Left forelimb (tissue), 1 donor: ENCODE measurements around the gene DYRK1A.
"Not testable (repeated sequence)": the region's sequence is repeated elsewhere in the genome, so short reads cannot be mapped to it uniquely, and the experiment has no call there.

Experiments
- DNase-seq: peaks from one replicate; pipeline ENCODE4 v3.0.0-alpha.2; 2018; ENCODE audit warnings: low spot score

DYRK1A gene

DNA sequence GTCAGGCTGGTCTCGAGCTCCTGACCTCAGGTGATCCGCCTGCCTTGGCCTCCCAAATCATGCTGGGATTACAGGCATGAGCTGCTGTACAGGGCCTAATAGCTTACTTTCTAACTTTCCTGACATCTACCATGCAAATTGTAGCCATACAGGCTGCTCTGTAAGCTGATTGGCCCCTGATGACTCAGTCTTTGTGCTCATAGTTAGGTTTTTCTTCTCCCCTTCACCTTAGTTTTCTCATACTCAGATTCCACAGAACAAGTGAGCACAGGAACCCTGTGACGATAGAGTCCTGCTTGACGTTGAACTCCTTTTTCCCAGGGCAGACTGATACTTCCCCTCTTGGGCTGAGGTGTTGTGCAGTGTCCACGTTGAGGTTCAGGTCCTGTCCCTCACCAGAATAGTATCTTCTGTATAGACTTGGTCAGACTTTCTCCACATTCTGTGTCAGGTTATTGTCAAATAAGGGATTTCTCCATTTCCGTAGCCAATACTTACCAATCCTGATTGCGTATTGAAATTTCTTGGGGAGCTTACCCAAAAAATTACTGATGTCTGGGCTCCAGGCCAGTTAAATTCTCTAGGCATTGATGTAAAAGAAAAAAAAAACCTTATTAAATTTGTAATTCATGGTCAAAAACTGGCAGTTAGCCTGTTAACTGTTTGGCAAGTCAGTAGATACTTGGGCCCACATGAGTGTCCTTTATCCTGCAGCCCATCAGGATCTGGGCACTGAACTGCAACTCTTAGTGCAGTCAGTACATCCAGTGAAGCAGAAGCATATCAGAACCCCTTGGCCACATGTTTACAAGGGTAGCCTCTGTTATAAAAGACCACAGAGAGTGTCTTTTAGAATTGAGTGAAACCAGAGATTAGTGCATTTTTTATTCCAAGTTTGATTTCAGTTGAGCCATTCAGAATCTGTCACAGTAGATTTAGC, 118.2 kb downstream of the DYRK1A start:
- DNase-seq = no peak

DNA sequence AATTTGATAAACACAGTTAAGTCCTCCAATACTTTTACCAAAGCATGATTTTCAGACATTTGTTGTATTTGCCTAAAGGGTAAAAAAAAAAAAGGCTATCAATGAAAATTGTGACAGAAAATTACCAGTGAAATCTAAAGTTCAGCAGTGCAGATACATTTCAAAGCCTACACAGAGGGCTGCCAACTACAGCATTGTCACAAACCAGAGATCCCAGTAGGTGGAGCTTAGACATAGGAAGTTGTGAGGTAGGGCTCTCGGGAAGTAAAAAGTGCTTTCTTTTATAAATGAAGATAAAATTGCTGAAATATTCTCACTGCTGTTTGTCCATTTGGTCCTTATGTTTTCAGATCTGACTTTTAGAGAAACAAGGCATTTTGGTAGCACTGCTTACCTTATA, 123.0 kb downstream of the DYRK1A start:
- DNase-seq = no peak

DNA sequence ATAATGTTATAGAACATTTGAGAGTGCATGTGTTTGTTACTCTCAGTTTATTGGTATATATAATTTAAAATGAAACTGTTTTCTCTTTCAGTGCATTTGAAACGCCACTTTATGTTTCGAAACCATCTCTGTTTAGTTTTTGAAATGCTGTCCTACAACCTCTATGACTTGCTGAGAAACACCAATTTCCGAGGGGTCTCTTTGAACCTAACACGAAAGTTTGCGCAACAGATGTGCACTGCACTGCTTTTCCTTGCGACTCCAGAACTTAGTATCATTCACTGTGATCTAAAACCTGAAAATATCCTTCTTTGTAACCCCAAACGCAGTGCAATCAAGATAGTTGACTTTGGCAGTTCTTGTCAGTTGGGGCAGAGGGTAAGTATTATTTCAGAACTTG, 123.5 kb downstream of the DYRK1A start:
- DNase-seq = no peak

DNA sequence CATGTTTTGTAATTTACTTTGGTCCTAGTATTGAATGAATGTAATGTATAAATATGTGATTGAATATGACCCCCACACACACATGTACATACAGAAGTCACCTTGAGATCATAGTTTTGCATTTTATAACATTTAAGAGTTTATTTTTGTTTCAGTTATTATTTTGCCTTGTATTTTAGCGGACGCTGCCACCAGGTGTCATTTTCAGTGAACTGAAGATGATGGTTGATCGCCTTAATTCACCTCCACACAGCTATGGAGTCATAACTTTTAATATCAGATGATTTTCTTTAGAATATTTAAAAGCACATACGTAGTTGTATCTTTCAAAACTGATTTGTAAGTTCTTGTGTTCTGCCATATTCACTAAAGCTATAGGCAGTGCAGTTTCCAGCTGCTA, 130.4 kb downstream of the DYRK1A start:
- no peak for DNase-seq

DNA sequence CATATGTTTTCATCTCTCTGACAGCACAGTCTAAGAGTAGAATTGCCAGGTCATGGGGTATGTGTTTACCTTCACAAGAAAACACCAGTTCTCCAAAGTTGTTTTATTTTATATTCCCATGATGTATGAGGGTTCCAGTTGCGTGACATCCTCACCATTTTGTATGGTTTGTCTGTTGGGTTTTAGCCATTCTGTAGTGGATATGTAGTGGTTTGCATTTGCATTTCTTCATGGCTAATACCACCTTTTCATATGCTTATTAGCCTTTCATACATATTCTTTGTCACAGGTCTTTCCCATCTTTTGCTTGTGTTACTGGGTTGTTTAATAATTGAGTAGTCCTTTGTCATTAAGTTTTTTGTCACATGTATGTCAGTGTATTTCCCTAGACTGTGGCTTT, 132.1 kb downstream of the DYRK1A start:
- DNase-seq = no peak

DNA sequence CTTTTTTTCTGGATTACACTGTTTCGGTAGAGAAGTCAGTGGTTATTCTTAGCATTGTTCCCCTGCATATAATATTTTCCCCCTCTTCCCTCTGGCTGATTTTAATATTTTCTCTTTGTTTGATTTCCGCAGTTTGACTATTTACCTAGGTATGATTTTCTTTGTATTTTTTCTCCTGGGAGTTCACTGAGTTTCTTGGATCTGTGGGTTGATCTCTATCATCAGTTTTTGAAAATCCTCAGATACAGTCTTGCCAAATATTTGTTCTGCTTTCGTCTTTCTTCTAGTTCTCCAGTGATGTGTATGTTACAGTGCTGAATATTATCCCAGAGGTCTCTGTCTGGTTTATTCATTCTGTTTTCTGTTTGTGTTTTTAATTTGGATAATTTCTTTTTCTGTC, 136.4 kb downstream of the DYRK1A start:
- no peak for DNase-seq

DNA sequence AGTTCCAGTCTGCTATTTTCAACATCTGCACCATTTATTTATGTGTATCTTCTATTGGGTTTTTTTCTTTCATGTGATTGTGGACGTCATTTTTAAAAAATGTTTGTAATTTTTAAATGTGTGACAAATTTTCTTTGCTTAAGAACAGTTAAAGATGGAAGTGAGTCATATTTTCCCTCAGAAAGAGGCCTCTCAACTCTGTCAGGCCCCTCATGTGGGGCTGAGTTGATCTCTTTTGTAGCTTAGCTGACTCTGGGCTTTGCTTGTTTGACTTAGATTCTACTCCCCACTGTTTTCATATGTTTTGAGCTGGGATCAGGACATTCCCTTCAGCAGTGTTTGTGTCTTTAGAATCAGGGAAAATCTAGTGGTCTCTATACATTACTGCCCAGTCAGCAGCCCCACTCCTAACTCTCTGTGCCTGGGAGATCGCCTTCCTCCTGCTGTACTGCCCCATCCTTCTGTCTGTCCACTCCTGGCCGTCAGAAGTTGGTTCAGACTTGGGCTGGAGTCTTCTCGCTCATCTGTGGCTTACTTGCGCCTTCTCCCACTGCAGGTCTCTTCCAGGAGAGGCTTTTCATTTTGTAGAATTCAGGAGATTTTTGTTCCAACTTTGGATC, 137.4 kb downstream of the DYRK1A start:
- DNase-seq = no peak

DNA sequence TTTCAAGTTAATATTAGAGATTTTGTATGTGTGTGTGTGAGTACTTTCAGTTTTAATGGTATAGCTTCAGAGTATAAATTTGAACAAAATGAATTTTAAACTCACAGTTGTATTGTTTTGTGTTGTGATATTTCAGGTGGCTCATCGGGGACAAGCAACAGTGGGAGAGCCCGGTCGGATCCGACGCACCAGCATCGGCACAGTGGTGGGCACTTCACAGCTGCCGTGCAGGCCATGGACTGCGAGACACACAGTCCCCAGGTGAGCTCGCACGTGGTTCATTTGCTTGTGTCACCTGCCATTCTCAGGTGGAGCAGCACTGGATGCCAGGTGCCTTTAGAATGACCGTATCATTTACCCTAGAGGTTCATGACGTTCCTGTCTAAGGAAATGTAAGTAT, 139.4 kb downstream of the DYRK1A start:
- DNase-seq = no peak

DNA sequence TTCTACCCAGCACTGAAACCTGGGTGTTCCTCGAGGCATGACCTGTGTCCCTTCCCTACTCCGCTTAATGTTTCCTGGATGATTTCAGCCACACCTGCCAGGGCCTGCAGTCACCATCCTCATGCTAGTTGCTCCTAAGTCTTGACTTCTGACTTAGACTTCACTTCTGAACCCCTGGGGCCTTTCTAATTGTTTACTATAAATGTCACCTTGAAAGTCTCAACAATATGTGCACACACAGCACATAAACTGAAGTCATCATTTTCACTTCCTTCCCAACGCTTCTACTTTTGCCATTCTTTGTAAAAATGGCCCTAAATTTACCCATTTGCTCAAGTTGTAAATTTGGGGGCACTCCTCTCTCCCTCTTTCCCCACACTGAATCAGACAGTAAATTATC, 141.1 kb downstream of the DYRK1A start:
- no peak for DNase-seq

DNA sequence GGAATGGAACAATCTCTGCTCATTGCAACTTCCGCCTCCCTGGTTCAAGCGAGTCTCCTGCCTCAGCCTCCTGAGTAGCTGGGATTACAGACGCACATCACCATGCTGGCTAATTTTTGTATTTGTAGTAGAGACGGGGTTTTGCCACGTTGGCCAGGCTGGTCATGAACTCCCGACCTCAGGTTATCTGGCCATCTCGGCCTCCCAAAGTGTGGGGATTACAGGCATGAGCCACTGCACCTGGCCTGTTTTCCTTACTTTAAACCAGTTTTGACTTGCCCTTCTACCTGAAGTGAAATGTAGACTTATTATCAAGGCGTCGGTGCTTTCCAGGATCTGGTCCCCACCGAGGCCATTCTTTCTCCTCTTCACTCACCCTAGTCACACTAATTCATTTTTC, 141.8 kb downstream of the DYRK1A start:
- DNase-seq = no peak

DNA sequence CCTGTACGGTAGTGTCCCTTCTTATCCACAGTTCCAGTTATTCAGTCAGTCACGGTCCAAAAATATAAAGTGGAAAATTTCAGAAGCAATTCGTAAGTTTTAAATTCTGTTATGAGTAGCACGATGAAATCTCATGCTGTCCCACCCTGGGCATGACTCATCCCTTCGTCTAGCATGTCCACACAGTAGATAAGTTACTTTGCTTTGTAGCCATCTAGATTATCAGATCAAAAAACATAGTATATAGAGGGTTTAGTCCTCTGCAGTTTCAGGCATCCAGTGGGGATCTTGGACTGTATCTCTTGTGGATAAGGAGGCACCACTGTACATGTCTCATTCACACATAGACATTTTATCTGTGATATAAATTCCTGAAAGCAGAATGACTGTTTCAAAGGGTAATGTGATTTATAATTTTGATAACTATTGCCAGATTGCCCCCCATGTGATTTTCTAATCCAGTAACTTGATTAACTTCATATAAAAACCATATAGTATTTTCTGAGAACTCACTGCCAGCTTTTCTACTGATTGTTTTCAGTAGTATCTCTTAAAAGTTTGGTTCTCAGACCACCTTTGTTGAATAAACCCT, 143.3 kb downstream of the DYRK1A start:
- no peak for DNase-seq

DNA sequence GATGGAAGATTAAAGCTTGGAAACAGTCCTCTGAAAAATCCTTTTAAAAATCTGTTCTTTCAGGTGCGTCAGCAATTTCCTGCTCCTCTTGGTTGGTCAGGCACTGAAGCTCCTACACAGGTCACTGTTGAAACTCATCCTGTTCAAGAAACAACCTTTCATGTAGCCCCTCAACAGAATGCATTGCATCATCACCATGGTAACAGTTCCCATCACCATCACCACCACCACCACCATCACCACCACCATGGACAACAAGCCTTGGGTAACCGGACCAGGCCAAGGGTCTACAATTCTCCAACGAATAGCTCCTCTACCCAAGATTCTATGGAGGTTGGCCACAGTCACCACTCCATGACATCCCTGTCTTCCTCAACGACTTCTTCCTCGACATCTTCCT, 145.3 kb downstream of the DYRK1A start:
- DNase-seq = no peak

DNA sequence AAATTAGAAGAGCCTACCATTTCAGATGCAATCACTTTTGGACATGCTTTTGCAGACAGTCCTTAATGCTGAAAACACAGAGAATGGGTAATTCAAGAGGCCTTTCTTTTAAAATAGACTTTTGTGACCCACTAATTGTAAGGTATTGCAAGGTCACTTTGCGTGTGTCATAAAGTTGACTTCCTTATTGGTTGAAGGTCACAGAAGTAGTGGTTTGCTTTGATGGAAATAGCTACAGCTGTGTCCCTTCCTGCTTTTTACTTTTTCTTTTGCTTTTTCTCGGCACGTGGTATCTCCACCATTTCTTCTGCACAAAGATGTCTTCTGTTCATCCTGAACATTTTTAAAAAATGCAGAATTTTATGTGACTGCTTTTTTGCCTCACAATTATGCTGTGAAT, 146.8 kb downstream of the DYRK1A start:
- no peak for DNase-seq

DNA sequence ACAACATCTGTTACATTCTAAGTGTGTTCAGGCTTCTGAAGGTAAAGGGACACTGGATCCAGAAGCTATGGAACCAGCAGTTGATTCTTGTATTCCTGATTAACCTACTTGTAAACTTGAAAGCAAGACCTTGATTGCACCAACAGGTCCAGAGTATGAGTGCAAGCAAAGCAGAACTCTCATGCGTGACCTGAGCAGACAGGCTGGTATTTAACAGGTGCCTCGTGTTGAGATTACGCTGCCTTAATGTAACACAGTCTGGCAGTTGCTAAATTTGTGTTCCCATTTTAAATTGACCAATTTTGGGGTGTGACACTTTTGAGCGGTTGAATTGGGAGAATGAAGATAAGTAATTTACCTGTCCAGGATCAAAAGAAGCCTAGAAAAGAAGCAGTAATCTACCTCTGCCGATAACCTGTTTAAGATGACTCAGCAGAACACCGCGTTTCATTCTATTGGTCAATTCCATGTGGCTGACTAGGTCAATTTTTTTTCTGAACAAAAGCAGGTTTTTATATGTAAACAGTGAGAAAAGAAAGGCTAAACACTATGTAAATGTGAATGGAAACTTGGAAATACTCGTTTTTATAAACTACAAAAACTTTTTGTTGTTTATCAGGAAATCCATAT, 147.6 kb downstream of the DYRK1A start:
- DNase-seq = no peak

DNA sequence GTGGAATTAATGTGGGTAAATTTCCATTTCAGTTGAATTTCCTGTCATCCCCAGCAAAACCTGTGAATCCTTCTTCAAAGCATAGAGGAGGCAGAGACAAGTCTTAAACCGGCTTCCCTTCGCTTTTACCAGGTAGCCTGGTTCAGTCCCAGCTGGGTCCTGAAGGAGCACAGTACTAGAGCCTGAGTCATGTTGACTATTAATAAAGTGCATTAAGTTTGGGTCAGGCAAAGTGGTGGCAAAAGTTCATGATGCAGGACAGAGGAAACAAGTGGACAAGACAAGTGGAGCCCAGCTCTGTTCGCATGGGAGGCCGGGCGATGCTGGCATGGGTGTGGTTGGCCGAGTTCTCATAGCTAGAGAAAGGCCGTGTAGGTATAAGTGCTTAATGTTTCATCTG, 150.4 kb downstream of the DYRK1A start:
- DNase-seq = no peak

DNA sequence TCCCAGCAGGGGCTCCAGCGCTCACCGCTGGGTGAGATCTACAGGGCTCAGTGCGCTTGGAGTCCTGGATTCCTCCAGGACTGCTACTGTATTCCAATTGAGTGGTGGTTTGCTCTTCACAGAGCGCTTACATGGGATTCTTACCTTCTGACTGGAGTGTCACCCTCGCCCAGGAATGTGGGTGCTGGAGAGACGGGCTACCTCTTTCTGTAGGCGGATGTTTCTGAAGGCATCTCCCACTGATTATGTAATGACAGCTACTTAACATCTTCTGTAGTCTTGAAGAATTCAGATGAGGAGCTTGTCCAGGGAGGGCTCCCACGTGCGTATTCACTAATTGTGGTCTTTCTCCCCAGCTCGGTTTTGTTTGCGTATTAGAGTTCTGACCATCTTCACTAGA, 154.2 kb downstream of the DYRK1A start:
- DNase-seq = no peak

DNA sequence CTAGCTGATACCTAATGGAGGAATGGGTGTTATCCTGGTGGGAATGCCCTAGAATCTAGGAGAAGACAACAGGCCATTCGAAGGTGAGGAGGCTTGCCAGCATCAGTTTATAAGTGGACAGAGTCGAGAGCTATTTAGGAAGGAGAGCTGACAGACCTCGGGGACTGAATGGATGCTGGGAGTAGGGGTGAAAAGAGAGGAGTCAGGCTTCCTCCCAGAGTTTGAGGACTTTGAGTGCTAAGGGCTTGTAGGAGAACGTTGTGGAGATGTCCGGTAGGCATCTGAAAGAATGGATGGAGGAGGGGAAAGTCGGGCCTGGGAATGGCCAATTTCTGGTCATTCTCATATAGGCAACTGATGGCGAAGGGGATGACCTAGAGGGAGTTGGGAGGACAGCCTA, 155.1 kb downstream of the DYRK1A start:
- no peak for DNase-seq

DNA sequence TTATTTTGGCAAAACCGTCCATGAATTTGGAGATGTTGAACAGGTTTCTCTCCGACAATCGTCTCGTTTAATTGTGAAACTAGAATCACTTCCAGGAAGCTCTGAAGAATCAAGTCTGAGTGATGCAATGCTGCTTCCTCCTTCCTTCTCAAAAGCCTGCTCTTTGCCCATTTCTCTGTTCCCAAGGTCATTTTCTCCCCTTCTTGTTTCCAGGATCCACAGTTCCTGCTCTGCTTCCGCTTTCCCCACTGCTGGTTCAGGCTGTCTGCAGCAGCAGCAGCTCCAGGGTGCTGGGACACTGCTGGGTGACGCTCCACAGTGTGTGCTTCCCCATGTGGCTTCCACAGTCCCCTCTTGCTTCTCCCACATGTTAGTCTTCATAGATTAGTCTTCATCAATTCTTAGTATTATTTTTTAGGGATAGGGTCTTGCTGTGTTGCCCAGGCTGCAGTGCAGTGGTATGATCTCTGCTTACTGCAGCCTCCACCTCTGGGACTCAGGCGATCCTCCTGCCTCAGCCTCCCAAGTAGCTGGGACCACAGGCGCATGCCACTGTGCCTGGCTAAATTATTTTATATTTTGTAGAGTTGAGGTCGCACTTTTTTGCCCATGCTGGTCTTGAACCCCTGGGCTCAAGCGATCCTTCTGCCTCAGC, 156.2 kb downstream of the DYRK1A start:
- DNase-seq = no peak

DNA sequence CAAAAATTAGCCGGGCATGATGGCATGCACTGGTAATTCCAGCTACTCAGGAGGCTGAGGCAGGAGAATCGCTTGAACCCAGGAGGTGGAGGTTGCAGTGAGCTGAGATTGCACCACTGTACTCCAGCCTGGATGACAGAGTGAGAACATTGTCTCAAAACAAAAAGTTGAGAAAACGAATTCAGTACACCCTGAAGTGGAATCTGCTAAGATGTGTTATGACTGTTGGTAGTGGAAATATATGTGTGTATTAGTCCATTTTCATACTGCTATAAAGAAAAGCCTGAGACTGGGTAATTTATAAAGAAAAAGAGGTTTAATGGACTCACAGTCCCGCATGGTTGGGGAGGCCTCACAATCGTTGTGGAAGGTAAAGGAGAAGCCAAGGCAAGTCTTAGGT, 158.4 kb downstream of the DYRK1A start:
- DNase-seq = not testable (repeated sequence)

DNA sequence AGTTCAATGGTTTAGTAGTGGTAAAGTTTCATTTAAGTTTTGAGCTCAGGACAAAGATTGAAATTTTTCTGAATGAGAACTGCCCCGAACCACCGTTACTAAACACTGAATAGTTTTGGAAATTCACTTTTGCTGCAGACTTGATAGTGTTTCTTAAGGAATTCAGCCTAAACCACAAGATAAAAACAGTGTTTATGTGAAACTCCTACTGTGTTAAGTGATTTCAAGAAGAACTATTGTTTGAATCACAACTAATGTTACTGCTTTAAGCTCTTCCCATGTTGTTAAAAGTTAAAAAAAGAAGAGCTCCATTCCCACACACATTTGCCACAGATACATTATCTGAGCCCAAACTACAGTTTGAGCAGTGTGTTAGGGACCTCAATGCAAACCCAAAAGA, 159.2 kb downstream of the DYRK1A start:
- DNase-seq = no peak

DNA sequence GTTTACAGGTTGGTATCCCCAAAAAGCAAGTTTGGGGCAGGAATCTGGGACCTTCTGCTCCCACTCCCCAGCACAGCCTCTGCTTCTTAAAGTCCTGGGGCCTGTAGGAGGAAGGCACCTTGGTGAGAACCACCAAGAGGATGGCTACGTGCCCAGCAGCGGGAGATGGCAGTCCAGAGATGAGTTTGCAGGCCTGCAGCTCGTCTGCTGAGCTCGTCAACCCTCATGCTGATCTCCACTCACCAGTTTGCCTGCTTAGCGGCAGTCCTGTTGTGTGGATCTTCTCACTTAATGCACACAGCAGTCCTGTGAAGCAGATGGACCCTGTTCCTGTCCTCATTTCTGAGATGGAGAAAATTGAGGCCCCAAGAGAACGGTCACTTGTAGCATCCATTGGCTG, 160.5 kb downstream of the DYRK1A start:
- DNase-seq = no peak

DNA sequence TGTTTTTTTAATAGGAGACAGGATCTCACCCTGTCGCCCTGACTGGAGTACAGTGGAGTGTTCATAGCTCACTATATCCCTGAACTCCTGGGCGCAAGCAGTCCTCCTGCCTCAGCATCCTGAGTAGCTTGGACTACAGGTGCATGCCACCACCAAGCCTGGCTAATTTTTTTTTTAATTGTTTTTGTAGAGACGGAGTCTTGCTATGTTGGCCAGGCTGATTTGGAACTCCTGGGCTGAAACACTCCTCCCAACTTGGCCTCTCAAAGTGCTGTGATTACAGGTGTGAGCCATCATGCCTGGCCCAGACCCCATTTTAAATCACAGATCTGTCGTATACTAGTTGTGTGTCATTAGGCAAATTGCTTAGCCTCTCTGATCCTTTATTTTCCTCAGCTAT, 161.1 kb downstream of the DYRK1A start:
- no peak for DNase-seq
